ENCODE results near the gene TUBAL3.

- TF ChIP-seq CTCF (IDR thresholded peaks at IDR 0.05; ENCODE audit: extremely low read depth in 1 of 2, insufficient read depth in 1 of 2, low read depth in 1 of 2, low read length in 2 of 2): no peak
- no peak for TF ChIP-seq POLR2AphosphoS5 (IDR thresholded peaks at IDR 0.05; ENCODE audit: insufficient read depth, low read depth, low read length)
- TF ChIP-seq MAX (IDR thresholded peaks at IDR 0.05; ENCODE audit: insufficient read depth, insufficient read length): no peak
- TF ChIP-seq GATA2 (IDR thresholded peaks at IDR 0.05; ENCODE audit: insufficient read depth, insufficient read length, low read depth, low read length): no peak
- no peak for TF ChIP-seq POLR2A (IDR thresholded peaks at IDR 0.05; ENCODE audit: low read depth, low read length)
- TF ChIP-seq JUN (IDR thresholded peaks at IDR 0.05; ENCODE audit: borderline replicate concordance, insufficient read depth, insufficient read length, low read depth): no peak
- no peak for TF ChIP-seq MYC (IDR thresholded peaks at IDR 0.05; ENCODE audit: low read depth, low read length)
Measured at GRCh38 chr10:5419466-5420094, 15.0 kb upstream of the TUBAL3 start.

Measured in endothelial cell of umbilical vein (primary cell).